Neural progenitor cell (in vitro differentiated cells): ENCODE results near the gene NHLRC3. TPM values are rescaled to one million over a fixed set of nuclear protein-coding genes. Genes with fewer than 3 reads are reported as not detected.
A peak's percentile ranks its signal among the peaks of the same experiment; 100 is the strongest.

Experiments used
- DNase-seq: peaks from one replicate; pipeline ENCODE4 v3.0.0-alpha.2; 2016; ENCODE audit warnings: low spot score
- H2AFZ ChIP-seq: fragments of 200-600 bp; sonication (generic); replicated peaks from 2 replicates; pipeline ENCODE4 v1.6.1; 2016; ENCODE audit warnings: antibody characterized with exemption
- H3F3A ChIP-seq: fragments of 200-600 bp; sonication (generic); 2 replicates; pipeline ENCODE4 v1.6.1; 2016; ENCODE audit warnings: antibody characterized with exemption, low read depth
- H3K27ac ChIP-seq: fragments of 200-600 bp; sonication (generic); 2 replicates; pipeline ENCODE4 v1.5.1; 2016; ENCODE audit warnings: mild to moderate bottlenecking
- H3K27me3 ChIP-seq: fragments of 200-600 bp; sonication (generic); 2 replicates; pipeline ENCODE4 v1.6.1; 2016; ENCODE audit warnings: mild to moderate bottlenecking, moderate library complexity
- H3K36me3 ChIP-seq: fragments of 200-600 bp; sonication (generic); 2 replicates; pipeline ENCODE4 v1.5.1; 2016
- H3K4me1 ChIP-seq: fragments of 200-600 bp; sonication (generic); 2 replicates; pipeline ENCODE4 v1.6.1; 2016; ENCODE audit warnings: mixed run types
- H3K4me2 ChIP-seq: fragments of 200-600 bp; sonication (generic); 2 replicates; pipeline ENCODE4 v1.6.1; 2016
- H3K4me3 ChIP-seq: fragments of 200-600 bp; sonication (generic); 2 replicates; pipeline ENCODE4 v1.5.1; 2016
- H3K79me2 ChIP-seq: fragments of 200-600 bp; sonication (generic); 2 replicates; pipeline ENCODE4 v1.6.1; 2016; ENCODE audit warnings: low read depth
- H3K9ac ChIP-seq: fragments of 200-600 bp; sonication (generic); 2 replicates; pipeline ENCODE4 v1.6.1; 2016
- H3K9me3 ChIP-seq: fragments of 200-600 bp; sonication (generic); 2 replicates; pipeline ENCODE4 v1.5.1; 2016; ENCODE audit warnings: low read depth
- H4K20me1 ChIP-seq: fragments of 200-600 bp; sonication (generic); 2 replicates; pipeline ENCODE4 v1.6.1; 2016; ENCODE audit warnings: low read depth
- H3K27ac Mint-ChIP-seq: 3 replicates; pipeline ENCODE4 v1.8.0; 2021; ENCODE audit warnings: mixed read lengths
- H3K27me3 Mint-ChIP-seq: 2 replicates; pipeline ENCODE4 v1.8.0; 2022; ENCODE audit warnings: low read depth, mild to moderate bottlenecking, inconsistent platforms, moderate library complexity, mixed read lengths; ENCODE audit not compliant: insufficient read depth
- H3K36me3 Mint-ChIP-seq: 3 replicates; pipeline ENCODE4 v1.8.0; 2021; ENCODE audit warnings: mixed read lengths
- H3K4me1 Mint-ChIP-seq: 3 replicates; pipeline ENCODE4 v1.8.0; 2021; ENCODE audit warnings: mixed read lengths
- H3K4me3 Mint-ChIP-seq: 3 replicates; pipeline ENCODE4 v1.8.0; 2021; ENCODE audit warnings: mild to moderate bottlenecking, moderate library complexity, mixed read lengths
- H3K9me3 Mint-ChIP-seq: 3 replicates; pipeline ENCODE4 v1.8.0; 2020; ENCODE audit warnings: mixed read lengths
- EZH2 ChIP-seq: fragments of 200-600 bp; sonication (generic); IDR thresholded peaks from 2 replicates; pipeline ENCODE4 v1.6.1; 2017; ENCODE audit warnings: antibody characterized with exemption, mild to moderate bottlenecking, moderate library complexity
- EZH2phosphoT487 ChIP-seq: fragments of 200-600 bp; sonication (generic); IDR thresholded peaks from 2 replicates; pipeline ENCODE4 v1.6.1; 2017; ENCODE audit warnings: antibody characterized with exemption
- total RNA-seq: library from RNA; depleted of rRNA; stranded (reverse); fragments of >200 nt; gene quantifications from 2 replicates; pipeline ENCODE4 v1.2.3, GENCODE V29; 2015; ENCODE audit warnings: low replicate concordance
- TF ChIP-seq, protein P1 (sequence below): fragments of 200-600 bp; sonication (generic); IDR thresholded peaks from 2 replicates; pipeline ENCODE4 v1.5.1; 2017; ENCODE audit warnings: antibody characterized with exemption, mild to moderate bottlenecking

The NHLRC3 gene
- total RNA-seq, 1 donor from 2014 or later = 42.5 TPM

DNA sequence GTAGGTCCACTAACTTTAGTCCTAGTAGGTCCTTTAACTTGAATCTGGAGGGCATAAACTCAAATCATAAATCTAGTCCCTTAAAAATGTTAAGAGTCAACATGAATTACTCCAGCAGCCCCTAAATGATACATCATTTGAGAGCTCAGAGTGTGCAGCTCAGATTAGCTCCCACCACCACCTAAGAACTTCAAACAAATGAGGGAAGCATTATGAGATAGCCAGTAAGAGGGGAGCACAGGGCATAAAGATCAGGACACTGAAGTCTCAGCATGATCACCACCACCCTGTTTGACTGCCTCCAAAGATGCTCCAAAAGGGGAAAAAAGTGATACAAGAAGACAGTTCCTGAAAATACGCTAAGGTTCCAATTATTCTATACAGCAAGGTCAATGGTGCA is 6.1 kb upstream of the NHLRC3 start:
- H4K20me1 ChIP-seq = peaks cover 69% of the 10 kb centered on the region
- TF ChIP-seq EZH2 = no peak
- TF ChIP-seq EZH2phosphoT487 = no peak
- TF ChIP-seq, protein P1, sequence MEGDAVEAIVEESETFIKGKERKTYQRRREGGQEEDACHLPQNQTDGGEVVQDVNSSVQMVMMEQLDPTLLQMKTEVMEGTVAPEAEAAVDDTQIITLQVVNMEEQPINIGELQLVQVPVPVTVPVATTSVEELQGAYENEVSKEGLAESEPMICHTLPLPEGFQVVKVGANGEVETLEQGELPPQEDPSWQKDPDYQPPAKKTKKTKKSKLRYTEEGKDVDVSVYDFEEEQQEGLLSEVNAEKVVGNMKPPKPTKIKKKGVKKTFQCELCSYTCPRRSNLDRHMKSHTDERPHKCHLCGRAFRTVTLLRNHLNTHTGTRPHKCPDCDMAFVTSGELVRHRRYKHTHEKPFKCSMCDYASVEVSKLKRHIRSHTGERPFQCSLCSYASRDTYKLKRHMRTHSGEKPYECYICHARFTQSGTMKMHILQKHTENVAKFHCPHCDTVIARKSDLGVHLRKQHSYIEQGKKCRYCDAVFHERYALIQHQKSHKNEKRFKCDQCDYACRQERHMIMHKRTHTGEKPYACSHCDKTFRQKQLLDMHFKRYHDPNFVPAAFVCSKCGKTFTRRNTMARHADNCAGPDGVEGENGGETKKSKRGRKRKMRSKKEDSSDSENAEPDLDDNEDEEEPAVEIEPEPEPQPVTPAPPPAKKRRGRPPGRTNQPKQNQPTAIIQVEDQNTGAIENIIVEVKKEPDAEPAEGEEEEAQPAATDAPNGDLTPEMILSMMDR = no peak
- peaks cover 20% of the 10 kb centered on the region for H3K4me1 ChIP-seq
- peaks cover 98% of the 10 kb centered on the region for H3K79me2 ChIP-seq
- H3K27me3 ChIP-seq = no peaks in the 10 kb centered on the region
- no peak overlapping the region for H3K27ac ChIP-seq
- Mint-ChIP-seq H3K4me1 (peaks cover 31% of the 10 kb centered on the region), H3K27ac (no peak overlapping the region), H3K36me3 (peaks cover 9% of the 10 kb centered on the region), H3K27me3 (peaks cover 2% of the 10 kb centered on the region), H3K9me3 (no peaks in the 10 kb centered on the region), H3K4me3 (no peak overlapping the region)
- DNase-seq = no peak
- no peaks in the 10 kb centered on the region for H3K9me3 ChIP-seq
- peaks cover 8% of the 10 kb centered on the region for H3K36me3 ChIP-seq
- H3K4me3 ChIP-seq = no peak overlapping the region
- H3K9ac ChIP-seq = no peak overlapping the region
- no peak overlapping the region for H3K4me2 ChIP-seq
- H3F3A ChIP-seq = no peaks in the 10 kb centered on the region
- no peak overlapping the region for H2AFZ ChIP-seq

DNA sequence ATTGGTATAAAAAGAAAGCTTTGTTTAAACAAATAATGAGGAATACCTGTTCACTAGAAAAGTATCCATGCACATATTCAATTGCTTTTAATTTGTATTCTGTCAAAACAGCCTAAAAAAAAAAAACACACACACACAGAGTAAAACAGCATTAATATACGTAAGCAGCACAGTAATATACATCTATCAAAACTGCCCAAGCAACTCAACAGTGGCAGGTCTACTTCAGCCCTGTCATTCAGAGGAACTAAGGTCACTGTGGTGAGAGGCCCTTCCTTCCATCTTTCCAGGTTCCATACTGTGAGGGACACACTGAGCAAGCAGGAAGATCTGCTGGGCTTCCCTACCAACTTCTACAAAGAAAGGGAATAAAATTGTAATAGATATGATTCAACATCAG is 4.2 kb upstream of the NHLRC3 start:
- Histone ChIP-seq H3K79me2 (peaks cover 95% of the 10 kb centered on the region), H2AFZ (no peak overlapping the region), H3K9me3 (no peaks in the 10 kb centered on the region), H4K20me1 (peaks cover 65% of the 10 kb centered on the region), H3K9ac (no peak overlapping the region), H3K4me1 (peaks cover 27% of the 10 kb centered on the region), H3K4me2 (peak overlapping the region; percentile 97), H3K36me3 (peaks cover 4% of the 10 kb centered on the region), H3K27me3 (no peaks in the 10 kb centered on the region), H3F3A (no peaks in the 10 kb centered on the region), H3K4me3 (peak overlapping the region; percentile 94), H3K27ac (no peak overlapping the region)
- Mint-ChIP-seq H3K9me3 (no peaks in the 10 kb centered on the region), H3K36me3 (peaks cover 2% of the 10 kb centered on the region), H3K27me3 (peaks cover 3% of the 10 kb centered on the region), H3K4me3 (no peak overlapping the region), H3K4me1 (peaks cover 31% of the 10 kb centered on the region), H3K27ac (no peak overlapping the region)
- TF ChIP-seq, protein P1 = no peak
- TF ChIP-seq EZH2 (no peak), EZH2phosphoT487 (no peak)
- DNase-seq = no peak

DNA sequence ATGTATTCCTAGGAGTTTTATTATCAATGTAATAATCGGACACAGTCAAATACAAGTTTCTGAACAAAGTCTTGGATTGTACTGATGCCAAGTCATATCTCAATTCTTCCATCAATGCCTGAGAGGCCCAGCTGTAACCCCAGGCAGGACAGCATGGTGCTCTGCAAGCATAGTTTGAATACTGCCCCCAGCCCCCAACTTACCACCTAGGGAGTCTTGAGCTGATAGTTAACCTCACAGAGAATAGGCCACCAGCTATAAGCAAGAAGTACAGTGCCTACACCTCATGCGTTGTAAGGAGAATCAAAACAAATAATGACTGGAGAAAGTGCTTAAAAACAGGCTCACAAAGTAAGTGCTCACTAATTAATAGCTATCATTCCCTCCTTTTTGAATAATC is 3.1 kb upstream of the NHLRC3 start:
- H3K9ac ChIP-seq = no peak overlapping the region
- H3K36me3 ChIP-seq = no peaks in the 10 kb centered on the region
- Mint-ChIP-seq H3K4me3 (peak overlapping the region; percentile 93), H3K27ac (no peak overlapping the region), H3K27me3 (peaks cover 5% of the 10 kb centered on the region), H3K36me3 (no peaks in the 10 kb centered on the region), H3K4me1 (peaks cover 38% of the 10 kb centered on the region), H3K9me3 (no peaks in the 10 kb centered on the region)
- TF ChIP-seq, protein P1 = no peak
- TF ChIP-seq EZH2 (no peak), EZH2phosphoT487 (no peak)
- H3K9me3 ChIP-seq = no peaks in the 10 kb centered on the region
- no peaks in the 10 kb centered on the region for H3F3A ChIP-seq
- no peak overlapping the region for H2AFZ ChIP-seq
- peaks cover 65% of the 10 kb centered on the region for H4K20me1 ChIP-seq
- H3K27me3 ChIP-seq = no peaks in the 10 kb centered on the region
- no peak overlapping the region for H3K27ac ChIP-seq
- H3K4me1 ChIP-seq = peaks cover 30% of the 10 kb centered on the region
- peak overlapping the region; percentile 97 for H3K4me2 ChIP-seq
- peak overlapping the region; percentile 94 for H3K4me3 ChIP-seq
- H3K79me2 ChIP-seq = peaks cover 93% of the 10 kb centered on the region
- DNase-seq = no peak
